Large intestine (tissue), 3 donors: ENCODE measurements around the gene TSPAN15. TPM values are rescaled to one million over a fixed set of nuclear protein-coding genes. Genes with fewer than 3 reads are reported as not detected.

Source experiments
- DNase-seq, 2 donors: peaks; one replicate each; pipeline versions ENCODE4 v3.0.0 to v3.0.0-alpha.2; 2013
- H3K27ac ChIP-seq: one replicate; pipeline ENCODE4 v1.5.1; 2013; ENCODE audit warnings: low read length
- H3K27me3 ChIP-seq: 2 replicates; pipeline ENCODE4 v1.6.1; 2013; ENCODE audit warnings: low read length; ENCODE audit not compliant: control insufficient read depth, insufficient read depth
- H3K36me3 ChIP-seq: 2 replicates; pipeline ENCODE4 v1.6.1; 2013; ENCODE audit warnings: low read length; ENCODE audit not compliant: control insufficient read depth, insufficient read depth
- H3K4me1 ChIP-seq: one replicate; pipeline ENCODE4 v1.6.1; 2013; ENCODE audit warnings: low read length; ENCODE audit not compliant: control insufficient read depth, insufficient read depth
- H3K4me3 ChIP-seq: one replicate; pipeline ENCODE4 v1.5.1; 2013; ENCODE audit warnings: low read length
- H3K9me3 ChIP-seq: one replicate; pipeline ENCODE4 v1.6.1; 2013; ENCODE audit warnings: mild to moderate bottlenecking, low read depth, low read length, moderate library complexity; ENCODE audit not compliant: control insufficient read depth
- WGBS: methylation state at CpG from one replicate; pipeline ENCODE4 v1.1.5; 2013; ENCODE audit warnings: low lambda C conversion rate; ENCODE audit not compliant: insufficient coverage; 5-methylcytosine and 5-hydroxymethylcytosine counted together
- polyA plus RNA-seq: library from polyadenylated mRNA; unstranded; fragments of 120-200 nt; gene quantifications from one replicate; pipeline ENCODE4 v1.2.1, GENCODE V29; 2013

TSPAN15 gene
- polyA plus RNA-seq, 1 donor: 37.9 TPM

DNA sequence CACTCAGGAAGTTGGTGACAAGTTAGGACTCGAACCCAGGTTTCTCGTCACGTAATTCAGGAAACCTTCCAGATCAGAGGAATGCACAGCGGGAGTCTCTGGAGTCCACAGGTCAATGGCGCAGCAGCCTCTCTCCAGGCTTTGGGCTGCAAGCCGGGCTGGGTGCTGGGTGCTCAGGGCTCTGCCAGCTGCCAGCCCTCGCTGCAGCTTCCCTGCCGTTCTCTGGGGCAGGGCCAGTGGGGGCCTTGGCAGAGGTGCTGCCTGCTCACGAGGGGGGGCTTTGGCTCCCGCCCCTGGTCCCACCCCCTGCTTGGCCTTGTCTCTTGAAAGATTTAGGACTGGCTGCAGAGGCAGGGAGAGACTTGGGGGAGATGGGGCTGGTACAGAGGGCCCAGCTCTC lies 34.6 kb upstream of the TSPAN15 start, which contains the start of gene TACR2:
Gene TACR2 (minus strand): TSS at position 224 of the 400 bp plus-strand sequence. CDS start 595 bp downstream, outside the sequence.
- no peaks in the 10 kb centered on the region for H3K36me3 ChIP-seq
- DNase-seq: no peak
- H3K27me3 ChIP-seq: no peaks in the 10 kb centered on the region
- H3K4me1 ChIP-seq: peaks cover 26% of the 10 kb centered on the region
- H3K27ac ChIP-seq: peak within 1 kb of the TSS; percentile 57
- H3K4me3 ChIP-seq: peak within 1 kb of the TSS; percentile 16
- no peaks in the 10 kb centered on the region for H3K9me3 ChIP-seq
- no CpG with 5 or more reads among the region's 10 CpGs for WGBS

DNA sequence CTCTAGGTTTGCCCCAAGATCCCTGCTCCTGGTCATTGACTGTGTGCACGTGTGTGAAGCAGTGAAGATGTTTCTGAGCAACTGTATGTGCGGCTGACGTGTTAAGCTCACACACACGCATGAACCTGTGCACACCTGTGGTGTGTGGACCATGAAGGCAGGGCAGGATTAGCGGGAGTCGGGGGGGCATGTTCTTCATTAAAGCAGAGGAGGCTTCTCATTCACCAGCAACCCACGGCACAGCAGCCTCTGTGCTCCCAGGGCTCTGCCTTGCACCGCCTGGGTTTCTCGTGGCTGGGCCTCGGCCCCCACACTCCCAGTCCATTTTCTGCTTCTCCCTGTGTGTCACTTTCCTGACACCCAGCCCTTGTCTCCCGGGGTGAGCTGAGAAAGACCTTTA lies 33.7 kb upstream of the TSPAN15 start:
- Histone ChIP-seq H3K27ac (peak overlapping the region; percentile 57), H3K4me3 (no peak overlapping the region), H3K27me3 (no peaks in the 10 kb centered on the region), H3K9me3 (no peaks in the 10 kb centered on the region), H3K4me1 (peaks cover 26% of the 10 kb centered on the region), H3K36me3 (no peaks in the 10 kb centered on the region)
- DNase-seq: no peak
- no CpG with 5 or more reads among the region's 11 CpGs for WGBS

DNA sequence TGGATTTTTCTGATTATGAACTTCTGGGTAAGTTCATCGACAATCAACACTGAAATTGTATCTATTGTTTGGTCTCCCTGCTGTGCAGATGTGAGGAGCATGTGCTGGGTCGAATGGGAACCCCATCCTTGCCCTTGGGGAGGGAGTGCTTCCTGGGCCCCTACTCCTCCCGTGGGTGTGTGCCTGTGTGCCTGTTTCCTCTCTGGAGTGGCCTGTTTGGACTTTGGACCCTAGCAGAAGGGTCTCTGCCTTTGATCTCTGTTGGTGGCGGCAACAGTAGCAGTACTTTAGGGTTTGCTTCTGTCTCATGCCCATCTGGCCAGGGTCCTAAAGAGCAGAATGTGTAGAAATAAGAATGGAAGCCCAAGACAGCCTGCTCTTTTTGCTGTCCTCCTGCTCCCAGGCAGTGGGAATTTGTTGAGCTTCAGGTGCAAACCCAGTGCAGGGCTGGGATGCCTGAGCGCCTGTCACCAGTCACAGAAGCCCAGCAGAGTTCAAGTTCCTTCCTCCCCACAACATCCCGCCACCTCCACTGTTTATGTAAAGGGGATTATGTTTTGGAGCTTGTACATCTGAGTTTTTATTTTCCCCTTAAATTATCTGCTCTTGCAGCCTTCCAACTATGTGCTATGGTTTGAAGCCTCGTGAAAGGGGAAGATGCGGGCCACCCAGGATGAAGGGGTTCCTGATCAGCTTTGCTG lies 33.1 kb upstream of the TSPAN15 start:
- H3K4me1 ChIP-seq: peaks cover 26% of the 10 kb centered on the region
- H3K4me3 ChIP-seq: no peak overlapping the region
- peak overlapping the region; percentile 57 for H3K27ac ChIP-seq
- no peaks in the 10 kb centered on the region for H3K36me3 ChIP-seq
- no peaks in the 10 kb centered on the region for H3K9me3 ChIP-seq
- no peaks in the 10 kb centered on the region for H3K27me3 ChIP-seq
- peak; percentile 61 to 83 for DNase-seq
- no CpG with 5 or more reads among the region's 8 CpGs for WGBS

DNA sequence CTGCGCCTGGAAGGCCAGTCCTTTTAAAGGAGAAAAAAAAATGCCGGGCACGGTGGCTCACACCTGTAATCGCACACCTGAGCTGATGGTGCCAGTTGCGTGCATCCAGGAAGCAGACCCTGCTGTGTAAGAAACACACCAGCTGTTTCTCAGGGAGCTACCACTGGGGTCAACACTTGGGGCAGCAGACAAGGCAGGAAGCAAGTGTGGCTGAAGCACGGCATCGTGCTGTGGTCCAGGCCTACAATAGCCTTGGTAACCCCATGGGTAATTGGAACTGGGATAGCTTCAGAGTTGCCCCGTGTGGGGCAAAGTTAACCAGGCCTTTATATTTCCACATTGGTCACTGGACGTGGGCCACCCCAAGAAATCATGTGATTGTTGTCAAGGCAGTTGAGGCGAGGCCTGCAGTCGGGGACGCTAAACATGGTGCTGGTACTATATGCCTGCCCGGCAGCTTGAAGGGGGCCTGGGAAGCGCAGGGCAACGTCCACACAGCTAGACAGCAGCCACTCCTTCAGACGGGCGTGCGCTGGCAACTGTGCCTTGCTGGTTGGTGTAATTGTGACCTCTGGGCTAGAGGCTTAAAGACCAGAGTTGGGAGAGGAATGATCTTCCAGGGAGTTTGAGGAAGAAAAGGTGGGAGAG lies 32.0 kb upstream of the TSPAN15 start:
- Histone ChIP-seq H3K4me3 (no peak overlapping the region), H3K4me1 (peaks cover 32% of the 10 kb centered on the region), H3K27ac (peak overlapping the region; percentile 28), H3K27me3 (no peaks in the 10 kb centered on the region), H3K9me3 (no peaks in the 10 kb centered on the region), H3K36me3 (no peaks in the 10 kb centered on the region)
- DNase-seq: peak; percentile 60 to 81
- no CpG with 5 or more reads among the region's 18 CpGs for WGBS

DNA sequence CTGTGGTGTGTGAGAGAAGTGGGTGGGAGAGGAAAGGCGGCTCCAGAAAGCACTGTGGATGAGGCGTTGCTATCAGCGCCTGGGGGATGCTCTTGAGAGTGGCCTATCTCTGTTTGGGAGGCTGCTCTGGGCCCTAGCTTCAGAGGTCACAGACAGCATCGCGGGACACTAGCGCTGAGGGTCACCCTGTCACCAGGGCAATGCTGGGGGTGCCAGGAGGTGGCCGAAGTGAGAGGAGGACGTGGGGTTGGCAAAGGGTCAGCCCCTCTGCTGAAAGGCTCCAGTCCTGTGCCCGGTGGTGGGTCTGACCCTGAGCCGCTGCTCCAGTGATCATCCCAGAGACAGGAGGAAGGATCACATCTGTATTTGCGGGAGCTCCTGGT lies 31.5 kb upstream of the TSPAN15 start:
- WGBS: no CpG with 5 or more reads among the region's 11 CpGs
- no peaks in the 10 kb centered on the region for H3K9me3 ChIP-seq
- no peaks in the 10 kb centered on the region for H3K36me3 ChIP-seq
- H3K4me3 ChIP-seq: no peak overlapping the region
- H3K27ac ChIP-seq: peak overlapping the region; percentile 28
- DNase-seq: no peak
- H3K4me1 ChIP-seq: peaks cover 35% of the 10 kb centered on the region
- H3K27me3 ChIP-seq: no peaks in the 10 kb centered on the region

DNA sequence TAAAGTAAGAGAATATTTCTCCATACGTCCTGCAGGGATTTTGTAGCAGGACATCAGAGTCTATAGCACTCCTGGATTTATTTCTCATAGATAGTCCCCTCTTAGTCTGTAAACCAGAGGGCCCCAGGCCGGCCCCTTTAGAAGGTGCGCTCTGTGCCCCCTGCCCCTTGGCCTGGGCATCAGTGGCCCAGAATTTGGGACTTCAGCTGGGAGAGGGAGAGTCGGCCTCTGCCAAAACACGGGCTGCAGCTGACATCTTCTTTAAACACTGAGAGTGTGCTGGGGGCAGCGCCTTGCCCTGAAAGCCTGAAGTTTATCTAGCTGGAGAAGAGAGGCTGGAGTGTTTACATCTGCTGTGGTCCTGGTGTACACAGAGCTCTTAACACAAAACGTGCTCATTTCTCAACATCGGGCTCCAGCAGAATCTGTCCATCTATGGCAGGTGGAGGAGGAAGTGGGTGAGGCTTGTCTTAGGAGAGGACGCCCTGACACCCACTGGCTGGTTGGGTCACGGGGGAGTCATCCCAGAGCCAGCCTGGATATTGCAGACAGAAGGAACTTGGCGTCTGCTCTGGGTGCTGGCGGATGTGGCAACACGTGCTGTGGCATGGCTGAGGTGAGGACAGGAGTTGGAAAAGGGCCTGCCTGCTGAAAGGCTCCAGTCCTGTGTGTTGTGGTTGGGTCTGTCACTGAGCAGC lies 29.5 kb upstream of the TSPAN15 start:
- H3K27me3 ChIP-seq: no peaks in the 10 kb centered on the region
- no peaks in the 10 kb centered on the region for H3K36me3 ChIP-seq
- DNase-seq: peak in 1 of 2 donors; percentile 47
- H3K27ac ChIP-seq: no peak overlapping the region
- peaks cover 51% of the 10 kb centered on the region for H3K4me1 ChIP-seq
- no peaks in the 10 kb centered on the region for H3K9me3 ChIP-seq
- no peak overlapping the region for H3K4me3 ChIP-seq
- no CpG with 5 or more reads among the region's 13 CpGs for WGBS

DNA sequence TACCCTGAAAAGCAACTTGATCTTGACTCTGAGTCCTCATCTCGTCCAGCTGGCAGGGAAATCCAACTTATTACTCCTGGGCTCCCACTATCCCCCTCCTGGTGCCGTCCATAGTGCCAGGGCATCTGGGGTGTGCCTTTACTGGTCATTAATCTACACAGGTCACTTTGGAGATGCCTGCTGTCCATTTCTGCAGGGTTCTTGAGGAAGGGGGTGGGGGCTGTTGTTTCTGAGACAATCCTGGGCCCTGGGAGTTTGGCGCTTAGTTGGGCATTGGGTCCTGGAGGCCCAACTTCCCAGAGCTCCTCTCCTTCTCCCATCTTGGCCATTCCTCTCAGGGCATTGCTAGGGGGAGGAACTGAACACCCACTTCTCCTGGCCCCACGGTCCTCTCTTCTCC lies 28.6 kb upstream of the TSPAN15 start:
- Histone ChIP-seq H3K27ac (no peak overlapping the region), H3K4me3 (no peak overlapping the region), H3K4me1 (peaks cover 48% of the 10 kb centered on the region), H3K9me3 (no peaks in the 10 kb centered on the region), H3K36me3 (no peaks in the 10 kb centered on the region), H3K27me3 (no peaks in the 10 kb centered on the region)
- WGBS: no CpG with 5 or more reads among the region's 4 CpGs
- DNase-seq: no peak

DNA sequence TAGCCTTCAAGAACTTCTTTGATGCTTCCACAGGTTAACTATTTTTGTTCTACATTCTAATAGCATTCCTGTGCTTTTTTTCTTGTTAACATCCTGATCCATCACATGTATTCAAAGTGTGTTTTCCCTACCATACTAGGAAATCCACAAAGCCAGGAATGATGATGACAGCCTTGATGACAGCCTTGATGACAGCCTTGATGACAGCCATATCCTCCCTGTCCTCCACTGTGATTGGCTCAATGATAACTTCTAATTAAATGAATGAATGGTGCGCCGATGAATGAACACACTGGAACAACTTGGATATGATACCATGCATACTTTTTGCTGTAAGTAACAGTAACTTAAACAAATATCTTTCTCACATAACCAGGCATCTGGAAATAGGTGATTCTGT lies 26.2 kb upstream of the TSPAN15 start:
- Histone ChIP-seq H3K4me3 (no peak overlapping the region), H3K4me1 (peaks cover 26% of the 10 kb centered on the region), H3K9me3 (no peaks in the 10 kb centered on the region), H3K27ac (peak overlapping the region; percentile 87), H3K36me3 (no peaks in the 10 kb centered on the region), H3K27me3 (no peaks in the 10 kb centered on the region)
- no peak for DNase-seq
- no CpG with 5 or more reads among the region's 2 CpGs for WGBS

DNA sequence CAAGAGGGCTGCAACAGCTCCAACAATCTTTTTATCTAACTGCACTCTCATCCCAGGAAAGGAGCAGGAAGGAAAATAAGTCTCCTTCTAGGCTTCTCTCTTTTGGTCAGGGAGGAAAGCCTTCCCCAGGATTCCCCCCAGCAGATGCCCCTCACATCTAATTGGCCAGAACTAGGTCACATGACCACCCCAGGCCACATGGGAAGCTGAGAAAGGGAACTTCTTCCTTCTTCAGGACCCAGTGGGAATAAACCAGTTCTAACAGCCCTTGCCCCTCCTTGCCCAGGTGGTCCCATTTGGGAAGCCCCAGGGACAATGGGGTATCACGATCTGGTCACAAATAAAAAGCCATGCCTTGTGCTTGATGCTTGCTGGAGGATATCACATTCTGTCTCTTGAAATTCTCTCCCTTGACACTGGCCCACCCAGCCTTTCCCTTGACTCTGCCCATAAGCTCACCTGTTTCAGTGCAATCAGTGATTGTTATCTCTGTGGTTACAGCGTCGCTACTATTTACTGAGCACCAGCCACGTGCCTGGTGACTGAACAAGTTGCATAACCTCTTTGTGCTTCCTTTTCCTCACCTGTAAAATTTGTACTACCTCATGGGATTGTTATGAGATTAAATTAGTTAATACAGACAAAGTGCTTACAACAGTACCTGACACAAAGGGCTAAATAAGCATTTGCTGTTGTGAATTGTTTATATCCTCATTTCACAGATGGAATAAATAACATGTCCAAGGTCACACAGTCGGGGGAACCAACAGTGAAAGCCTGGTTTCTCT lies 25.6 kb upstream of the TSPAN15 start:
- peak; percentile 90 to 94 for DNase-seq
- WGBS: no CpG with 5 or more reads among the region's 5 CpGs

DNA sequence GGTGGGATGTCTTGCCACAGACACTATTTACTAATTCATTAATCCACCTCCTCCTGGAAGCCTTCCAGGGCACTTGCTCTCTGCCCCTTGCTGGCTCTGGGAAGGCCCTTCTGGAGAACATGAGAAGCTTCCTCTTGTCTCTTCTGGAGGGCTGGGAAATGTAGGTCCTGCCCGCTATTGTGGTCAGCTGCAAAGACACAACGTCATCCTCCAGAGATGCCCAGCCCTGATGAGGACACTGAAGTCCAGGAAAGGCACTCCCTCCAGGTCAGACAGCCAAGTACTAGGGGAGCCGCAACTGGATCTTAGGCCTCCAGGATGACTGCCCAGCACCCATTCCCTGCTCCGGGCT lies 24.9 kb upstream of the TSPAN15 start:
- Histone ChIP-seq H3K4me1 (peaks cover 26% of the 10 kb centered on the region), H3K4me3 (no peak overlapping the region), H3K27me3 (no peaks in the 10 kb centered on the region), H3K9me3 (no peaks in the 10 kb centered on the region), H3K27ac (peak overlapping the region; percentile 87), H3K36me3 (no peaks in the 10 kb centered on the region)
- WGBS: no CpG with 5 or more reads among the region's 4 CpGs
- no peak for DNase-seq

More for the DNA sequence above, 25.6 kb upstream of the TSPAN15 start:
- Histone ChIP-seq H3K27me3 (no peaks in the 10 kb centered on the region), H3K9me3 (no peaks in the 10 kb centered on the region), H3K36me3 (no peaks in the 10 kb centered on the region), H3K27ac (peak overlapping the region; percentile 87), H3K4me1 (peaks cover 26% of the 10 kb centered on the region), H3K4me3 (no peak overlapping the region)
